Calu3 (cell line): ENCODE measurements around the gene LEF1. TPM values are rescaled to one million over a fixed set of nuclear protein-coding genes. Genes with fewer than 3 reads are reported as not detected.

Experiments
- BruUV-seq: library from RNA; stranded (reverse); fragments of 400-500 nt; replicated peaks from 2 replicates; lab custom pipeline; 2021; lab: Mats Ljungman, UMichigan
- CTCF ChIA-PET: fragments of 300-600 bp; sonication (Branson Sonifier 250); formaldehyde crosslinking; loops from one replicate; lab custom pipeline; 2022; ENCODE audit warnings: antibody characterized with exemption; lab: Charles Lee
- DNase-seq: peaks from one replicate; pipeline ENCODE4 v3.0.0; 2022
- H3K27ac Mint-ChIP-seq: one replicate; pipeline ENCODE4 v1.8.0; 2022; ENCODE audit warnings: mixed read lengths; ENCODE audit not compliant: unreplicated experiment
- H3K27me3 Mint-ChIP-seq: one replicate; pipeline ENCODE4 v1.8.0; 2022; ENCODE audit warnings: mixed read lengths; ENCODE audit not compliant: unreplicated experiment
- H3K36me3 Mint-ChIP-seq: one replicate; pipeline ENCODE4 v1.8.0; 2022; ENCODE audit warnings: mild to moderate bottlenecking, moderate library complexity, mixed read lengths; ENCODE audit not compliant: insufficient read depth, unreplicated experiment
- H3K4me1 Mint-ChIP-seq: one replicate; pipeline ENCODE4 v1.8.0; 2022; ENCODE audit warnings: mild to moderate bottlenecking, low read depth, mixed read lengths; ENCODE audit not compliant: unreplicated experiment
- H3K4me3 Mint-ChIP-seq: one replicate; pipeline ENCODE4 v1.8.0; 2022; ENCODE audit warnings: mild to moderate bottlenecking, low read depth, moderate library complexity, mixed read lengths; ENCODE audit not compliant: unreplicated experiment
- H3K9me3 Mint-ChIP-seq: one replicate; pipeline ENCODE4 v1.8.0; 2022; ENCODE audit warnings: low read depth, mixed read lengths; ENCODE audit not compliant: unreplicated experiment
- CTCF ChIP-seq: fragments of 200-600 bp; IDR thresholded peaks from one replicate; pipeline ENCODE4 v1.8.0; 2022; ENCODE audit warnings: antibody characterized with exemption; ENCODE audit not compliant: unreplicated experiment
- intact Hi-C: fragments of 100-400 bp; cut with micrococcal nuclease; formaldehyde crosslinking; loops from one replicate; pipeline ENCODE4 v1.10.0; 2022; ENCODE audit not compliant: unreplicated experiment
- total RNA-seq: library from RNA; stranded (reverse); gene quantifications from 2 replicates; pipeline ENCODE4 v1.2.3, GENCODE V29; 2022

Gene LEF1
- total RNA-seq, 1 experiment from 2014 or later: not detected

DNA sequence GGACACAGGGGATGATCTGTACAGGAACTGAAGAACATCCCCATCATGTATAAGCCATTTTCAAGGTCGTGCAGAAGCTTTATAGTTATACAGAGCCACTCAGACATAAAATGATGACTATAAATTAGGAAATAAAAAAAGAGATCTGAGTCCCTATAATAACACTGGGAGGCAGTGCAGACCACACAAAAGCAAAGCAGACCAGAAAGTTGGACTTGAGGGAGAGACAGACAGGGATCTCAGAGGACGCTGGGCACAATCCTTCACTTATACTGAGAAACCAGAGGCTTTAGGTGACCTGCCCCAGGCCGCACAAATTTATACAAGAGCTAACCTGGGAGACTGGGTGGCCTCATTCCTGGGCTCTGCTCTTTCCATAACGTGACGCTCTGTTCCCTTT, 108.6 kb downstream of the LEF1 start:
- DNase-seq: peak; percentile 17
- Mint-ChIP-seq H3K9me3 (no peaks in the 10 kb centered on the region), H3K36me3 (no peaks in the 10 kb centered on the region), H3K27me3 (no peaks in the 10 kb centered on the region), H3K27ac (no peak overlapping the region), H3K4me3 (no peak overlapping the region), H3K4me1 (peaks cover 8% of the 10 kb centered on the region)
- TF ChIP-seq CTCF: no peak
- CTCF ChIA-PET: no interaction called here
- BruUV-seq: no TSS peak
- intact Hi-C loops: loop anchor here (1.0 kb wide), 1 partner anchor 433 kb away; no protein-coding TSS in a partner anchor

- H3K27ac Mint-ChIP-seq: no peak overlapping the region
- BruUV-seq: no TSS peak
- peak; percentile 18 for DNase-seq
- peaks cover 10% of the 10 kb centered on the region for H3K4me1 Mint-ChIP-seq
- no peak for TF ChIP-seq CTCF
- intact Hi-C loops: loop anchor here (1.0 kb wide), 1 partner anchor 512 kb away; no protein-coding TSS in a partner anchor
- no peaks in the 10 kb centered on the region for H3K27me3 Mint-ChIP-seq
- no peaks in the 10 kb centered on the region for H3K9me3 Mint-ChIP-seq
- no peaks in the 10 kb centered on the region for H3K36me3 Mint-ChIP-seq
- H3K4me3 Mint-ChIP-seq: no peak overlapping the region
- CTCF ChIA-PET: no interaction called here
Measured at GRCh38 chr4:108058685-108059440, 109.9 kb downstream of the LEF1 start.

GRCh38 chr4:108056418-108056817, 112.3 kb downstream of the LEF1 start:
- no TSS peak for BruUV-seq
- no peak for DNase-seq
- Mint-ChIP-seq H3K4me1 (peaks cover 18% of the 10 kb centered on the region), H3K36me3 (no peaks in the 10 kb centered on the region), H3K9me3 (no peaks in the 10 kb centered on the region), H3K27me3 (no peaks in the 10 kb centered on the region), H3K27ac (no peak overlapping the region), H3K4me3 (no peak overlapping the region)
- no peak for TF ChIP-seq CTCF
- intact Hi-C loops: no loop called here
- CTCF ChIA-PET: interaction anchor here (1.0 kb wide), 1 partner anchor 25 kb away, joined by 3 read pairs; no protein-coding TSS in a partner anchor

DNA sequence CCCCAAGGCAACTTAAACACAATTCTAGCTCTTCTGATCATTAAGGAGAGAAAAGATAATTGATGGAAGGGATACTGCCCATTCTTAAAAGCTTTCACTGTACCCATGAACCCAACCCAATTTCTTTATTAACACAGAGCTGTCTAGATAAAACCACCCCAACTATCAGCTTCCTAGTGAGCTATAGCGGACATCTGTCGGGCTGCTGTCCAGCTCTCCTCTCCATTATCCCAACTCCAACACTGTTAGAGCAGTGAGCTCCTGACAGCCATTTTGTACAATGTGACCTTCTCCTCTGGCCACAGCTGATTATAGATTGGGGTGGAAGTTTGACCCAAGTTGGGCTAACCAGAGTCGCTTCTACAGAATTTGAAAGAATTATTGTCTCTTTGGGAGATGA, 112.9 kb downstream of the LEF1 start:
- no peak for DNase-seq
- CTCF ChIA-PET: interaction anchor here (1.0 kb wide), 1 partner anchor 24 kb away, joined by 3 read pairs; no protein-coding TSS in a partner anchor
- Mint-ChIP-seq H3K36me3 (no peaks in the 10 kb centered on the region), H3K27me3 (no peaks in the 10 kb centered on the region), H3K4me1 (peaks cover 18% of the 10 kb centered on the region), H3K9me3 (no peaks in the 10 kb centered on the region), H3K27ac (no peak overlapping the region), H3K4me3 (no peak overlapping the region)
- intact Hi-C loops: no loop called here
- TF ChIP-seq CTCF: no peak
- no TSS peak for BruUV-seq
